WERI-Rb-1 (cell line): ENCODE results near the gene RACK1.

Experiments used
- DNase-seq: peaks from one replicate; pipeline ENCODE4 v3.0.0-alpha.2; 2020
- H3K27ac ChIP-seq: fragments of 250-450 bp; sonication (Bioruptor Pico); 2 replicates; pipeline ENCODE4 v1.5.1; 2020; ENCODE audit warnings: mild to moderate bottlenecking, moderate library complexity
- H3K27me3 ChIP-seq: fragments of 250-450 bp; sonication (Bioruptor Pico); 2 replicates; pipeline ENCODE4 v1.5.1; 2021; ENCODE audit warnings: mild to moderate bottlenecking, low read depth, moderate library complexity; ENCODE audit not compliant: insufficient read depth, severe bottlenecking
- H3K36me3 ChIP-seq: fragments of 250-450 bp; sonication (Bioruptor Pico); 2 replicates; pipeline ENCODE4 v1.5.1; 2020; ENCODE audit warnings: mild to moderate bottlenecking, moderate library complexity
- H3K4me3 ChIP-seq: 2 replicates; pipeline ENCODE4 v1.5.1; 2011; ENCODE audit warnings: low read depth, mild to moderate bottlenecking, control low read depth, low read length
- H3K9me3 ChIP-seq: fragments of 250-450 bp; sonication (Bioruptor Pico); 2 replicates; pipeline ENCODE4 v1.5.1; 2021; ENCODE audit warnings: mild to moderate bottlenecking, moderate library complexity; ENCODE audit not compliant: severe bottlenecking
- TF ChIP-seq, protein P1 (sequence below): IDR thresholded peaks from 2 replicates; pipeline ENCODE4 v1.5.1; 2011; ENCODE audit warnings: low read depth, mild to moderate bottlenecking, control low read depth, inconsistent platforms, low read length

The RACK1 gene

DNA sequence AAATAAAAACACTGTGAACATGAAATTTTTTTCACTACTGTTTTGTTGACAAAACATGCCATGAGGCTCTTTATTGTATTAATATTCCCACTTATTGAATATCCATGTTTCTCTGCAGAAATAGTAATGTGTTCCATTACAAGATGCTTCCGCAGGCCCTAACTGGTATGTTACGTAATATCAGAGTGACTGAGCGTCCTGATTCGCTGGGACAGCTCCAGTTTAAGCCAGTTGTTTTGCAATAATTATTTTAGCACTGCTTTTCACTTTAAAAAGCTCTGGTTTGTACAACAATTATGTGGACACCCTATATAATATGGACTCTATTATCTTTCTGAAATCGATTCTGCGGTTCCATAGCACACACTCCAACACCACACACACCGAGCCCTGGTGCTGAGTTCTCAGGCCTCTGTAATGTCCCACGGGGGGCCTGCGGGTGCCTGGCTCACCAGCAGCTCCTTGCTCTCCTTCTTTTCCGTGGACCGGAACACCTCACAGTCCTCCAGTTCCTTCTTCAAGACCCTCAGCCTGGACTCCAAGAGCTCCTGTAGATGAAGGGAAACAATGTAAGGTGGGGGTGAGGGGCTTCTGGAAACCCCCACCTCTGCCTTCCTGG lies 40.5 kb downstream of the RACK1 start:
- Histone ChIP-seq H3K9me3 (no peaks in the 10 kb centered on the region), H3K4me3 (no peak overlapping the region), H3K27me3 (peaks cover 15% of the 10 kb centered on the region), H3K27ac (no peak overlapping the region), H3K36me3 (no peaks in the 10 kb centered on the region)
- TF ChIP-seq, protein P1, sequence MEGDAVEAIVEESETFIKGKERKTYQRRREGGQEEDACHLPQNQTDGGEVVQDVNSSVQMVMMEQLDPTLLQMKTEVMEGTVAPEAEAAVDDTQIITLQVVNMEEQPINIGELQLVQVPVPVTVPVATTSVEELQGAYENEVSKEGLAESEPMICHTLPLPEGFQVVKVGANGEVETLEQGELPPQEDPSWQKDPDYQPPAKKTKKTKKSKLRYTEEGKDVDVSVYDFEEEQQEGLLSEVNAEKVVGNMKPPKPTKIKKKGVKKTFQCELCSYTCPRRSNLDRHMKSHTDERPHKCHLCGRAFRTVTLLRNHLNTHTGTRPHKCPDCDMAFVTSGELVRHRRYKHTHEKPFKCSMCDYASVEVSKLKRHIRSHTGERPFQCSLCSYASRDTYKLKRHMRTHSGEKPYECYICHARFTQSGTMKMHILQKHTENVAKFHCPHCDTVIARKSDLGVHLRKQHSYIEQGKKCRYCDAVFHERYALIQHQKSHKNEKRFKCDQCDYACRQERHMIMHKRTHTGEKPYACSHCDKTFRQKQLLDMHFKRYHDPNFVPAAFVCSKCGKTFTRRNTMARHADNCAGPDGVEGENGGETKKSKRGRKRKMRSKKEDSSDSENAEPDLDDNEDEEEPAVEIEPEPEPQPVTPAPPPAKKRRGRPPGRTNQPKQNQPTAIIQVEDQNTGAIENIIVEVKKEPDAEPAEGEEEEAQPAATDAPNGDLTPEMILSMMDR, result no peak
- DNase-seq, result no peak

DNA sequence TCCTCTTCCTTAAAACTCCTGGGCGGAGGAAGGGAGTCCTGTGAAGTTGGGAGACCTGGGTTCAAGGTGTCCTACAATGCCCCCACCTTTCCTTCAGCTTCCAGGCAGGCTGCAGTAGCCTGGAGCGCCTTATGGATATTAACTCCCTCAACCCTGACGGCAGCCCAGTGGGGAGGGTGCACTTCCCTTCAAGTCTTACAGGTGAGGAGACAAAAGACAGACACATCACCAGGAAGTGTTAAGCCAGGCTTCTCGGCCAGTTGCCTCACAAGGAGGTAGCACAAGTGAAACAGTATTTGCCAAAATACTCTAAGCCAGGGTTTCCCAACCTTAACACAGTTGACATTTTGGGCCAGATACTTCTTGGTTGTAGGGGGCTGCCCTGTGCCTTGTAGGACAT lies 42.9 kb downstream of the RACK1 start:
- DNase-seq, result no peak
- H3K27me3 ChIP-seq, result peaks cover 14% of the 10 kb centered on the region

GRCh38 chr5:181199881-181200638 lies 43.6 kb downstream of the RACK1 start:
- TF ChIP-seq, protein P1, result no peak
- Histone ChIP-seq H3K4me3 (no peak overlapping the region), H3K9me3 (no peaks in the 10 kb centered on the region), H3K27me3 (peaks cover 9% of the 10 kb centered on the region), H3K27ac (no peak overlapping the region), H3K36me3 (no peaks in the 10 kb centered on the region)
- no peak for DNase-seq

More for the DNA sequence above, 42.9 kb downstream of the RACK1 start:
- H3K9me3 ChIP-seq, result no peaks in the 10 kb centered on the region
- no peak overlapping the region for H3K4me3 ChIP-seq
- H3K27ac ChIP-seq, result no peak overlapping the region
- no peaks in the 10 kb centered on the region for H3K36me3 ChIP-seq
- TF ChIP-seq, protein P1, result no peak

GRCh38 chr5:181198905-181199519 lies 44.7 kb downstream of the RACK1 start:
- Histone ChIP-seq H3K4me3 (no peak overlapping the region), H3K36me3 (no peaks in the 10 kb centered on the region), H3K9me3 (no peaks in the 10 kb centered on the region), H3K27ac (no peak overlapping the region), H3K27me3 (peaks cover 7% of the 10 kb centered on the region)
- DNase-seq, result no peak
- TF ChIP-seq, protein P1, result no peak

DNA sequence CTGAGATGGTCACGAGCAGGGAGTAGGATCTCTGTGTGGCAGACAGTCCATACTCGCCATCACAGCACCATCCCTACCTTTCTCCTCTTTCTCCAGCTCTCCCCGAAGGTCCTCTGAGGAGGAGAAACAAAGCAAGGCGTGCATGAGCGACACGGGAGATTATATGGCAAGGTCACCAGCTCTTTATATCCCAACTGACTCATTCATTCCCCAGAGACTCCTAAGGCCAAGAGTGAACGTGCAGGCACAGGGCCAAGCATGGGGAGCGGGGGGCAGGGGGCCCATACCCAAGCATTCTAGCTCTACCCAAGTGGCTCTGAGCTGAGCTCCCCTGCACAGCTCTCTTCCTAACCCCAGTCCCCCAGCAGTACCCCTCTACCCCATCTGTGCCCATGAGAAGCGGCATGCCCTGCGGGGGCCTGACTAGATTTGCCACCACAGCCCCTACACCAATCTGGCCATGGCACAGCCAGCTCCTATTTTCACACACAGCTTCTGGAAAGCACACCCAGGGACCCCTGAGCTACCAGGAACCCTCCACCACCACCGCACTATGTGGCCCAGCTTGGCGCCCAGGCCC lies 45.5 kb downstream of the RACK1 start:
- Histone ChIP-seq H3K4me3 (no peak overlapping the region), H3K27ac (no peak overlapping the region), H3K27me3 (no peaks in the 10 kb centered on the region), H3K9me3 (no peaks in the 10 kb centered on the region), H3K36me3 (no peaks in the 10 kb centered on the region)
- TF ChIP-seq, protein P1, result no peak
- DNase-seq, result no peak
